HepG2 (cell line): ENCODE results near the gene RABGAP1. TPM values are rescaled to one million over a fixed set of nuclear protein-coding genes. Genes with fewer than 3 reads are reported as not detected.

Experiments
- DR1 ChIP-seq: sonication (generic); formaldehyde crosslinking; IDR thresholded peaks from 2 replicates; pipeline ENCODE4 v1.8.0; 2021; ENCODE audit warnings: mild to moderate bottlenecking, missing genetic modification reagents, inconsistent platforms
- KLF11 ChIP-seq: IDR thresholded peaks from 2 replicates; pipeline ENCODE4 v1.6.1; 2016; ENCODE audit warnings: missing compliant biosample characterization
- RCOR2 ChIP-seq: IDR thresholded peaks from 2 replicates; pipeline ENCODE4 v1.6.1; 2016; ENCODE audit warnings: missing biosample characterization, missing genetic modification reagents
- ZFP62 ChIP-seq: sonication (generic); formaldehyde crosslinking; IDR thresholded peaks from 2 replicates; pipeline ENCODE4 v1.4.0; 2020; ENCODE audit warnings: missing genetic modification reagents
- ZNF451 ChIP-seq: sonication (generic); formaldehyde crosslinking; IDR thresholded peaks from 2 replicates; pipeline ENCODE4 v1.5.0; 2020; ENCODE audit warnings: mild to moderate bottlenecking, missing genetic modification reagents
- ZNF614 ChIP-seq: IDR thresholded peaks from 2 replicates; pipeline ENCODE4 v1.6.1; 2018; ENCODE audit warnings: missing biosample characterization, missing genetic modification reagents, inconsistent platforms, borderline replicate concordance
- polyA plus RNA-seq, 8 experiments: library from polyadenylated mRNA; depleted of rRNA in 3 of 8; stranded (reverse) in 7 of 8; unstranded in 1 of 8; fragments of >200 nt; fragmentation: Illumina TruSeq in 4 of 8; extraction: Trizol in 4 of 8; gene quantifications; 2 replicates each; pipeline versions ENCODE4 v1.2.1 to v1.2.3, GENCODE V29; 2011 to 2016; ENCODE audit warnings: low read depth in 4 of 8, missing spikeins in 1 of 8, mixed read lengths in 1 of 8; ENCODE audit not compliant: insufficient read depth in 1 of 8
- total RNA-seq, 5 experiments: library from RNA; depleted of rRNA; stranded (reverse); fragments of >200 nt; fragmentation: Illumina TruSeq; extraction: Trizol; gene quantifications; 2 replicates each; pipeline ENCODE4 v1.2.3, GENCODE V29; 2016; ENCODE audit warnings: low read depth in 1 of 5
- TF ChIP-seq, protein P1 (sequence below): sonication (generic); formaldehyde crosslinking; IDR thresholded peaks from 2 replicates; pipeline ENCODE4 v1.4.0; 2020; ENCODE audit warnings: missing genetic modification reagents
- TF ChIP-seq, protein P2 (sequence below): sonication (generic); formaldehyde crosslinking; IDR thresholded peaks from 2 replicates; pipeline ENCODE4 v1.4.0; 2020; ENCODE audit warnings: missing genetic modification reagents, mild to moderate bottlenecking, borderline replicate concordance
- TF ChIP-seq, protein P3 (sequence below): sonication (generic); formaldehyde crosslinking; IDR thresholded peaks from 2 replicates; pipeline ENCODE4 v1.4.0; 2020; ENCODE audit warnings: low read depth, mild to moderate bottlenecking, missing genetic modification reagents
- TF ChIP-seq, protein P4 (sequence below), 2 experiments: fragments of 450-650 bp in 1 of 2; sonication (generic) in 1 of 2; formaldehyde crosslinking in 1 of 2; IDR thresholded peaks; 2 replicates each; pipeline versions ENCODE4 v1.6.1 to v1.8.0; 2016 to 2022; ENCODE audit warnings: antibody characterized with exemption in 1 of 2, mild to moderate bottlenecking in 1 of 2, missing genetic modification reagents in 1 of 2

Gene RABGAP1
- total and polyA plus RNA-seq, 2 of the 13 experiments (the other 11 are each of a cell fraction or from before 2014, with no cell fraction given), result 19.1 to 19.3 TPM

DNA sequence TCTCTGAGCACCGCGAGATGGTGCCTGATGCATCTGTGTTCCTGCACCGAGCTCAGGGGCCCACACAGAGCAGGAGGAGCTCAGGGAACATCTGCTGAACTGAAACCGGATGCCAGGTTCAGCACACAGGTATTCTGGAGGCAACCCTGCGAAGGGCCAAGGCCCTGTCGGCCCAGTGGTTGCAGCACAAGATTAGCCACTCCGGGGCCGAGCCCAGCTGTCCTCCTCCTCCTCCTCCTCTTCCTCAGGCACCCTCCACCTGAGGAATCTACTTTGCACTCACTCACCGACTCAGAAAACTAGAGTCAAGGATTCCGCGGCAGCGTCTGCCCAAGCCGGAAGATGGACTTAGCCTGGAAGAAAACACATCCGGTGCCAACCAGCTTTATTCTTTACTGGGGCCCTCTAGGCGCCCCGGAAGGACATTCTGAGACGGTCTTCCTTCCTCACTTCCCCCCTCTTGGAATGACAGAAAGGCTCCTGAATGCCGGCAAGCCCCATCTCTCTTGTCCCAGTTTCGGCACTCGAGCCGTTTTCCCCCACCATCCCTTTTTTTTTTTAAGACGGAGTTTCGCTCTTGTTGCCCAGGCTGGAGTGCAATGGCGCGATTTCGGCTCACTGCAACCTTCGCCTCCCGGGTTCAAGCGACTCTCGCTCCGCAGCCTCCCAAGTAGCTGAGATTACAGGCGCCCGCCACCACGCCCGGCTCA is 27.7 kb upstream of the RABGAP1 start, which contains the start of gene ZBTB6 (continued):
- TF ChIP-seq, protein P1, sequence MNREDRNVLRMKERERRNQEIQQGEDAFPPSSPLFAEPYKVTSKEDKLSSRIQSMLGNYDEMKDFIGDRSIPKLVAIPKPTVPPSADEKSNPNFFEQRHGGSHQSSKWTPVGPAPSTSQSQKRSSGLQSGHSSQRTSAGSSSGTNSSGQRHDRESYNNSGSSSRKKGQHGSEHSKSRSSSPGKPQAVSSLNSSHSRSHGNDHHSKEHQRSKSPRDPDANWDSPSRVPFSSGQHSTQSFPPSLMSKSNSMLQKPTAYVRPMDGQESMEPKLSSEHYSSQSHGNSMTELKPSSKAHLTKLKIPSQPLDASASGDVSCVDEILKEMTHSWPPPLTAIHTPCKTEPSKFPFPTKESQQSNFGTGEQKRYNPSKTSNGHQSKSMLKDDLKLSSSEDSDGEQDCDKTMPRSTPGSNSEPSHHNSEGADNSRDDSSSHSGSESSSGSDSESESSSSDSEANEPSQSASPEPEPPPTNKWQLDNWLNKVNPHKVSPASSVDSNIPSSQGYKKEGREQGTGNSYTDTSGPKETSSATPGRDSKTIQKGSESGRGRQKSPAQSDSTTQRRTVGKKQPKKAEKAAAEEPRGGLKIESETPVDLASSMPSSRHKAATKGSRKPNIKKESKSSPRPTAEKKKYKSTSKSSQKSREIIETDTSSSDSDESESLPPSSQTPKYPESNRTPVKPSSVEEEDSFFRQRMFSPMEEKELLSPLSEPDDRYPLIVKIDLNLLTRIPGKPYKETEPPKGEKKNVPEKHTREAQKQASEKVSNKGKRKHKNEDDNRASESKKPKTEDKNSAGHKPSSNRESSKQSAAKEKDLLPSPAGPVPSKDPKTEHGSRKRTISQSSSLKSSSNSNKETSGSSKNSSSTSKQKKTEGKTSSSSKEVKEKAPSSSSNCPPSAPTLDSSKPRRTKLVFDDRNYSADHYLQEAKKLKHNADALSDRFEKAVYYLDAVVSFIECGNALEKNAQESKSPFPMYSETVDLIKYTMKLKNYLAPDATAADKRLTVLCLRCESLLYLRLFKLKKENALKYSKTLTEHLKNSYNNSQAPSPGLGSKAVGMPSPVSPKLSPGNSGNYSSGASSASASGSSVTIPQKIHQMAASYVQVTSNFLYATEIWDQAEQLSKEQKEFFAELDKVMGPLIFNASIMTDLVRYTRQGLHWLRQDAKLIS (CRISPR knock-in tag), result no peak
- no peak for TF ChIP-seq KLF11
- 0 out of 2 replicates have a peak, but pooled peaks have one; percentile 31 for TF ChIP-seq ZNF451 (CRISPR knock-in tag)
- TF ChIP-seq RCOR2 (CRISPR knock-in tag), result no peak
- no peak for TF ChIP-seq ZFP62 (CRISPR knock-in tag)
- TF ChIP-seq DR1 (CRISPR knock-in tag), result peak; percentile 51
- TF ChIP-seq, protein P2, sequence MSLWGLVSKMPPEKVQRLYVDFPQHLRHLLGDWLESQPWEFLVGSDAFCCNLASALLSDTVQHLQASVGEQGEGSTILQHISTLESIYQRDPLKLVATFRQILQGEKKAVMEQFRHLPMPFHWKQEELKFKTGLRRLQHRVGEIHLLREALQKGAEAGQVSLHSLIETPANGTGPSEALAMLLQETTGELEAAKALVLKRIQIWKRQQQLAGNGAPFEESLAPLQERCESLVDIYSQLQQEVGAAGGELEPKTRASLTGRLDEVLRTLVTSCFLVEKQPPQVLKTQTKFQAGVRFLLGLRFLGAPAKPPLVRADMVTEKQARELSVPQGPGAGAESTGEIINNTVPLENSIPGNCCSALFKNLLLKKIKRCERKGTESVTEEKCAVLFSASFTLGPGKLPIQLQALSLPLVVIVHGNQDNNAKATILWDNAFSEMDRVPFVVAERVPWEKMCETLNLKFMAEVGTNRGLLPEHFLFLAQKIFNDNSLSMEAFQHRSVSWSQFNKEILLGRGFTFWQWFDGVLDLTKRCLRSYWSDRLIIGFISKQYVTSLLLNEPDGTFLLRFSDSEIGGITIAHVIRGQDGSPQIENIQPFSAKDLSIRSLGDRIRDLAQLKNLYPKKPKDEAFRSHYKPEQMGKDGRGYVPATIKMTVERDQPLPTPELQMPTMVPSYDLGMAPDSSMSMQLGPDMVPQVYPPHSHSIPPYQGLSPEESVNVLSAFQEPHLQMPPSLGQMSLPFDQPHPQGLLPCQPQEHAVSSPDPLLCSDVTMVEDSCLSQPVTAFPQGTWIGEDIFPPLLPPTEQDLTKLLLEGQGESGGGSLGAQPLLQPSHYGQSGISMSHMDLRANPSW (CRISPR knock-in tag), result no peak; the same call in 1 of the 2 replicates
- no peak for TF ChIP-seq ZNF614 (CRISPR knock-in tag)
- TF ChIP-seq, protein P3, sequence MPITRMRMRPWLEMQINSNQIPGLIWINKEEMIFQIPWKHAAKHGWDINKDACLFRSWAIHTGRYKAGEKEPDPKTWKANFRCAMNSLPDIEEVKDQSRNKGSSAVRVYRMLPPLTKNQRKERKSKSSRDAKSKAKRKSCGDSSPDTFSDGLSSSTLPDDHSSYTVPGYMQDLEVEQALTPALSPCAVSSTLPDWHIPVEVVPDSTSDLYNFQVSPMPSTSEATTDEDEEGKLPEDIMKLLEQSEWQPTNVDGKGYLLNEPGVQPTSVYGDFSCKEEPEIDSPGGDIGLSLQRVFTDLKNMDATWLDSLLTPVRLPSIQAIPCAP (CRISPR knock-in tag), result no peak
- TF ChIP-seq, protein P4, sequence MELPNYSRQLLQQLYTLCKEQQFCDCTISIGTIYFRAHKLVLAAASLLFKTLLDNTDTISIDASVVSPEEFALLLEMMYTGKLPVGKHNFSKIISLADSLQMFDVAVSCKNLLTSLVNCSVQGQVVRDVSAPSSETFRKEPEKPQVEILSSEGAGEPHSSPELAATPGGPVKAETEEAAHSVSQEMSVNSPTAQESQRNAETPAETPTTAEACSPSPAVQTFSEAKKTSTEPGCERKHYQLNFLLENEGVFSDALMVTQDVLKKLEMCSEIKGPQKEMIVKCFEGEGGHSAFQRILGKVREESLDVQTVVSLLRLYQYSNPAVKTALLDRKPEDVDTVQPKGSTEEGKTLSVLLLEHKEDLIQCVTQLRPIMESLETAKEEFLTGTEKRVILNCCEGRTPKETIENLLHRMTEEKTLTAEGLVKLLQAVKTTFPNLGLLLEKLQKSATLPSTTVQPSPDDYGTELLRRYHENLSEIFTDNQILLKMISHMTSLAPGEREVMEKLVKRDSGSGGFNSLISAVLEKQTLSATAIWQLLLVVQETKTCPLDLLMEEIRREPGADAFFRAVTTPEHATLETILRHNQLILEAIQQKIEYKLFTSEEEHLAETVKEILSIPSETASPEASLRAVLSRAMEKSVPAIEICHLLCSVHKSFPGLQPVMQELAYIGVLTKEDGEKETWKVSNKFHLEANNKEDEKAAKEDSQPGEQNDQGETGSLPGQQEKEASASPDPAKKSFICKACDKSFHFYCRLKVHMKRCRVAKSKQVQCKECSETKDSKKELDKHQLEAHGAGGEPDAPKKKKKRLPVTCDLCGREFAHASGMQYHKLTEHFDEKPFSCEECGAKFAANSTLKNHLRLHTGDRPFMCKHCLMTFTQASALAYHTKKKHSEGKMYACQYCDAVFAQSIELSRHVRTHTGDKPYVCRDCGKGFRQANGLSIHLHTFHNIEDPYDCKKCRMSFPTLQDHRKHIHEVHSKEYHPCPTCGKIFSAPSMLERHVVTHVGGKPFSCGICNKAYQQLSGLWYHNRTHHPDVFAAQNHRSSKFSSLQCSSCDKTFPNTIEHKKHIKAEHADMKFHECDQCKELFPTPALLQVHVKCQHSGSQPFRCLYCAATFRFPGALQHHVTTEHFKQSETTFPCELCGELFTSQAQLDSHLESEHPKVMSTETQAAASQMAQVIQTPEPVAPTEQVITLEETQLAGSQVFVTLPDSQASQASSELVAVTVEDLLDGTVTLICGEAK (IDR thresholded peaks at IDR 0.05), result peak; percentile 81
- TF ChIP-seq, protein P4 (CRISPR knock-in tag; IDR thresholded peaks at IDR 0.05), result peak; percentile 69
